CD14-positive monocyte (primary cell): ENCODE results near the gene PSMA4. TPM values are rescaled to one million over a fixed set of nuclear protein-coding genes. Genes with fewer than 3 reads are reported as not detected.

Experiments used
- DNase-seq, 3 donors: peaks; one replicate each; pipeline ENCODE4 v3.0.0-alpha.2; 2011 to 2022
- H2AFZ ChIP-seq: 2 replicates; pipeline ENCODE4 v1.6.0; 2012; ENCODE audit warnings: mild to moderate bottlenecking, low read depth, low read length, inconsistent platforms; ENCODE audit not compliant: insufficient read depth, poor library complexity, severe bottlenecking
- H3K27ac ChIP-seq, 2 donors: 1 replicate in 1 of 2; 2 replicates in 1 of 2; pipeline ENCODE4 v1.5.1; 2012 to 2013; ENCODE audit warnings: low read length in 2 of 2, control low read depth in 1 of 2, inconsistent platforms in 1 of 2, low read depth in 1 of 2, mild to moderate bottlenecking in 1 of 2
- H3K27me3 ChIP-seq, 2 donors: one replicate each; pipeline versions ENCODE4 v1.6.0 to v1.6.1; 2011 to 2013; ENCODE audit warnings: low read length in 2 of 2; ENCODE audit not compliant: control insufficient read depth in 2 of 2, insufficient read depth in 2 of 2
- H3K36me3 ChIP-seq, 2 donors: replicated peaks in 1 of 2; 1 replicate in 1 of 2; 2 replicates in 1 of 2; pipeline versions ENCODE4 v1.5.1 to v1.6.1; 2012 to 2013; ENCODE audit warnings: low read length in 2 of 2, control low read depth in 1 of 2, inconsistent platforms in 1 of 2, mild to moderate bottlenecking in 1 of 2; ENCODE audit not compliant: insufficient read depth in 2 of 2, control insufficient read depth in 1 of 2
- H3K4me1 ChIP-seq, 2 donors: 1 replicate in 1 of 2; 2 replicates in 1 of 2; pipeline versions ENCODE4 v1.5.1 to v1.6.1; 2012 to 2013; ENCODE audit warnings: low read length in 2 of 2, control low read depth in 1 of 2, inconsistent platforms in 1 of 2, mild to moderate bottlenecking in 1 of 2, moderate library complexity in 1 of 2; ENCODE audit not compliant: insufficient read depth in 2 of 2, control insufficient read depth in 1 of 2
- H3K4me2 ChIP-seq: replicated peaks from 2 replicates; pipeline ENCODE3; 2012; ENCODE audit warnings: low read length, moderate library complexity, mild to moderate bottlenecking; ENCODE audit not compliant: poor library complexity, severe bottlenecking; ENCODE audit errors: extremely low read depth
- H3K4me3 ChIP-seq, 3 experiments: fragments of 200-600 bp in 1 of 3; sonication (generic) in 1 of 3; replicated peaks in 1 of 3; 1 replicate in 2 of 3; 2 replicates in 1 of 3; pipeline ENCODE4 v1.5.1; 2011 to 2013; ENCODE audit warnings: low read length in 3 of 3, mild to moderate bottlenecking in 3 of 3, control low read depth in 2 of 3, low read depth in 2 of 3, inconsistent platforms in 1 of 3, moderate library complexity in 1 of 3
- H3K79me2 ChIP-seq: 2 replicates; pipeline ENCODE4 v1.6.0; 2012; ENCODE audit warnings: mild to moderate bottlenecking, control low read depth, inconsistent platforms, low read length, moderate library complexity; ENCODE audit not compliant: insufficient read depth
- H3K9ac ChIP-seq: 2 replicates; pipeline ENCODE4 v1.6.0; 2017; ENCODE audit warnings: low read length, mild to moderate bottlenecking; ENCODE audit not compliant: insufficient read depth, poor library complexity, severe bottlenecking
- H3K9me3 ChIP-seq, 2 donors: replicated peaks in 1 of 2; 1 replicate in 1 of 2; 2 replicates in 1 of 2; pipeline versions ENCODE4 v1.5.1 to v1.6.1; 2012 to 2013; ENCODE audit warnings: low read length in 2 of 2, control low read depth in 1 of 2; ENCODE audit not compliant: control insufficient read depth in 1 of 2, insufficient read depth in 1 of 2
- H4K20me1 ChIP-seq: 2 replicates; pipeline ENCODE4 v1.6.0; 2012; ENCODE audit warnings: mild to moderate bottlenecking, low read length, control low read depth, moderate library complexity; ENCODE audit not compliant: insufficient read depth
- H3K27ac Mint-ChIP-seq, 7 donors: one replicate each; pipeline ENCODE4 v1.8.0; 2020; ENCODE audit warnings: mild to moderate bottlenecking in 7 of 7, mixed read lengths in 7 of 7, moderate library complexity in 6 of 7, inconsistent platforms in 2 of 7
- H3K27me3 Mint-ChIP-seq, 3 donors: one replicate each; pipeline ENCODE4 v1.8.0; 2021 to 2022; ENCODE audit warnings: low read depth in 3 of 3, mild to moderate bottlenecking in 3 of 3, mixed read lengths in 3 of 3, moderate library complexity in 3 of 3, inconsistent platforms in 1 of 3
- H3K36me3 Mint-ChIP-seq, 2 donors: one replicate each; pipeline ENCODE4 v1.8.0; 2020; ENCODE audit warnings: mixed read lengths in 2 of 2, inconsistent platforms in 1 of 2, mild to moderate bottlenecking in 1 of 2
- H3K4me1 Mint-ChIP-seq: one replicate; pipeline ENCODE4 v1.8.0; 2020; ENCODE audit warnings: mild to moderate bottlenecking, mixed read lengths
- H3K4me3 Mint-ChIP-seq, 2 donors: one replicate each; pipeline ENCODE4 v1.8.0; 2020; ENCODE audit warnings: mild to moderate bottlenecking in 2 of 2, mixed read lengths in 2 of 2, moderate library complexity in 1 of 2
- H3K9me3 Mint-ChIP-seq, 7 donors: one replicate each; pipeline ENCODE4 v1.8.0; 2020 to 2022; ENCODE audit warnings: mixed read lengths in 7 of 7, mild to moderate bottlenecking in 6 of 7, moderate library complexity in 6 of 7, inconsistent platforms in 2 of 7
- WGBS: methylation state at CpG from one replicate; pipeline ENCODE4 v1.1.5; 2013; ENCODE audit warnings: missing lambda C conversion rate; ENCODE audit not compliant: insufficient coverage; 5-methylcytosine and 5-hydroxymethylcytosine counted together
- intact Hi-C, 2 donors: fragments of 100-400 bp; cut with micrococcal nuclease; formaldehyde crosslinking; loops; one replicate each; pipeline versions ENCODE4 v1.15.0 to v1.15.1; 2023
- polyA plus RNA-seq, 3 donors: library from polyadenylated mRNA; depleted of rRNA in 1 of 3; unstranded in 2 of 3; stranded (reverse) in 1 of 3; fragments of 300-500 nt in 2 of 3; fragments of >200 nt in 1 of 3; fragmentation: Illumina TruSeq in 2 of 3; gene quantifications; 1 replicate in 2 of 3; 2 replicates in 1 of 3; pipeline ENCODE4 v1.2.3, GENCODE V29; 2012 to 2021
- TF ChIP-seq, protein P1 (sequence below): fragments of 200-600 bp; IDR thresholded peaks from one replicate; pipeline ENCODE4 v1.8.0; 2022; ENCODE audit warnings: antibody characterized with exemption, mild to moderate bottlenecking

PSMA4 gene
- polyA plus RNA-seq, 3 donors = 121 to 421 (median 406) TPM

DNA sequence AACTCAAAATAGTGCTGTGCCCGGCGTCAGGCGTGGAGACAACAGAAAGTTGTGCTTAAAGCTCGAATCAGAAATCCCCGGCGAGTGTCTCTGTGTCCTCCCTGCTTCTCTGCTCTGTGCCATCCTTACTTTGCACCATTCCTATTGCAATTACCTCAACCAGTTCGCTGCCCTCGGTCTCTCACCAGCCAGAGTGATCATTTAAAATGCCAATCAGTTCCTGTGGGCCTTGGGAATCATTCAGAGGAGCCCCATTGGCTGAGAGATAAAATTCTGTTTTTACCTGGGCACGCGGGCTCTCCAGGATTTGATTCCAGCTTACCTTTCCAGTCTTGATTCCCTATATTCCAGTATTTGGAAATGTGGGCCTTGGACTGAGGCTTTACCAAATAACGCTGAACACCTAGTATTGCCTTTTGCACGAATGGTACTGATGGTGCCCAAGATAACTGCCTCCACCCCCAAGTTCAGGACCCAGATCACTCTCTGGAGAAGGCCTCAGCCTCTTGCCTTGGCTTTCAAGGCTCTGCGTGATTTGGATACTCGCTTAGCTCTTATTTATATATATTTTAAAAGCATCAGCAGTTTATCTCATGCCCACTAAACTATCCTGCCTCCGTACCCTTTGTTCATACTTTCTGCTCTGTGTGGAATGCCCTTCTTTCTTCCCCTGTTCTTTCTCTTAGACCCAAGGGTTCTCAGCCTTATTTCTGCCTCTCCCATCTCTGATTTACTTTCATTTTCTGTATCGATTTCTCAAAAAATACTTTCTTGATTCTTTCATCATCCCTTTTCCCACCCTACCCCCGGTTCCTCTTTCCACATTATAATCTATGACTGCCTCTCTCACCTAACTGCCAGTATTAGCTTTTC, 863 bp downstream of the PSMA4 start:
- H3K4me1 Mint-ChIP-seq = peaks cover 26% of the 10 kb centered on the region
- Histone ChIP-seq H3K79me2 (peaks cover 42% of the 10 kb centered on the region), H3K27me3 (no peaks in the 10 kb centered on the region), H3K9me3 (no peaks in the 10 kb centered on the region), H3K4me3 (peak overlapping the region; percentile 67 to 89 (median 77)), H3K4me2 (peak overlapping the region; percentile 96), H4K20me1 (peaks cover 27% of the 10 kb centered on the region), H3K36me3 (peaks cover 27 to 41% of the 10 kb centered on the region in 2 donors), H3K9ac (peak overlapping the region; percentile 97), H3K4me1 (peaks cover 16 to 21% of the 10 kb centered on the region in 2 donors), H2AFZ (peak overlapping the region; percentile 86), H3K27ac (peak overlapping the region; percentile 94 to 97)
- H3K27me3 Mint-ChIP-seq = peaks cover 0 to 2% (median 1%) of the 10 kb centered on the region in 3 donors
- TF ChIP-seq, protein P1, sequence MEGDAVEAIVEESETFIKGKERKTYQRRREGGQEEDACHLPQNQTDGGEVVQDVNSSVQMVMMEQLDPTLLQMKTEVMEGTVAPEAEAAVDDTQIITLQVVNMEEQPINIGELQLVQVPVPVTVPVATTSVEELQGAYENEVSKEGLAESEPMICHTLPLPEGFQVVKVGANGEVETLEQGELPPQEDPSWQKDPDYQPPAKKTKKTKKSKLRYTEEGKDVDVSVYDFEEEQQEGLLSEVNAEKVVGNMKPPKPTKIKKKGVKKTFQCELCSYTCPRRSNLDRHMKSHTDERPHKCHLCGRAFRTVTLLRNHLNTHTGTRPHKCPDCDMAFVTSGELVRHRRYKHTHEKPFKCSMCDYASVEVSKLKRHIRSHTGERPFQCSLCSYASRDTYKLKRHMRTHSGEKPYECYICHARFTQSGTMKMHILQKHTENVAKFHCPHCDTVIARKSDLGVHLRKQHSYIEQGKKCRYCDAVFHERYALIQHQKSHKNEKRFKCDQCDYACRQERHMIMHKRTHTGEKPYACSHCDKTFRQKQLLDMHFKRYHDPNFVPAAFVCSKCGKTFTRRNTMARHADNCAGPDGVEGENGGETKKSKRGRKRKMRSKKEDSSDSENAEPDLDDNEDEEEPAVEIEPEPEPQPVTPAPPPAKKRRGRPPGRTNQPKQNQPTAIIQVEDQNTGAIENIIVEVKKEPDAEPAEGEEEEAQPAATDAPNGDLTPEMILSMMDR = no peak
- H3K27ac Mint-ChIP-seq = peak overlapping the region; percentile 98 to 100 (median 99)
- H3K36me3 Mint-ChIP-seq = peaks cover 28 to 40% of the 10 kb centered on the region in 2 donors
- peaks cover 0 to 3% (median 0%) of the 10 kb centered on the region in 7 donors for H3K9me3 Mint-ChIP-seq
- H3K4me3 Mint-ChIP-seq = peak overlapping the region; percentile 94 to 98
- WGBS = 4% methylated on average over 13 of the region's 17 CpGs
- intact Hi-C loops = loop anchor here (5.0 kb wide), 2 partner anchors 104 to 244 kb away; partner anchors contain the start of genes IREB2 (in 2 of the 2) and SKIC8 (in 1 of the 2)
- DNase-seq = peak; percentile 23 to 63 (median 52)

DNA sequence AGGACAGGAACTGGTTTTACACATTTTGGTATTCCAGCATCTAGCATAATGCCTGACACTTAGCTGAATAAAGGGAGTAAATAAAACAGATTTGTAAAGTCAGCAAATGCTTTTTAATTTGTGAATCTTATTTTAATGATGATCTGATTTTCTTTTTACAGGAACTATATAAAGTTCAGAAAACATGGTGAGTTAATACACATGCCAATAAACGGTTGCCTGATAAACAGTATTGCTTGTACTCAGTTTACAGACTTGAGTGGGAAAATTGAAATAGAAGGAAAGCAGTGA, 1.4 kb downstream of the PSMA4 start:
- WGBS = no CpG with 5 or more reads among the region's 1 CpG
- peak overlapping the region; percentile 97 for H3K9ac ChIP-seq
- H3K36me3 Mint-ChIP-seq = peaks cover 34 to 46% of the 10 kb centered on the region in 2 donors

More for the DNA sequence above, 1.4 kb downstream of the PSMA4 start:
- Mint-ChIP-seq H3K4me3 (peak overlapping the region; percentile 94 to 98), H3K4me1 (peaks cover 22% of the 10 kb centered on the region), H3K27me3 (peaks cover 0 to 2% (median 1%) of the 10 kb centered on the region in 3 donors), H3K9me3 (peaks cover 0 to 3% (median 0%) of the 10 kb centered on the region in 7 donors), H3K27ac (peak overlapping the region; percentile 98 to 100 (median 99))
- TF ChIP-seq, protein P1 = no peak
- H3K27me3 ChIP-seq = no peaks in the 10 kb centered on the region
- H3K27ac ChIP-seq = peak overlapping the region in 1 of 2 donors; percentile 97
- no peak for DNase-seq
- H3K9me3 ChIP-seq = no peaks in the 10 kb centered on the region
- H3K4me1 ChIP-seq = peaks cover 16 to 21% of the 10 kb centered on the region in 2 donors
- peak overlapping the region; percentile 67 to 89 (median 77) for H3K4me3 ChIP-seq
- H3K36me3 ChIP-seq = peaks cover 32 to 46% of the 10 kb centered on the region in 2 donors
- peak overlapping the region; percentile 86 for H2AFZ ChIP-seq
- peaks cover 30% of the 10 kb centered on the region for H4K20me1 ChIP-seq
- intact Hi-C loops = loop anchor here (5.0 kb wide), 2 partner anchors 104 to 244 kb away; partner anchors contain the start of genes IREB2 (in 2 of the 2) and SKIC8 (in 1 of the 2)
- H3K4me2 ChIP-seq = peak overlapping the region; percentile 96
- H3K79me2 ChIP-seq = peaks cover 42% of the 10 kb centered on the region
